Measurements from ENCODE around the gene DIS3L2.
"Not testable (repeated sequence)": the region's sequence is repeated elsewhere in the genome, so short reads cannot be mapped to it uniquely, and the experiment has no call there.

The DIS3L2 gene

DNA sequence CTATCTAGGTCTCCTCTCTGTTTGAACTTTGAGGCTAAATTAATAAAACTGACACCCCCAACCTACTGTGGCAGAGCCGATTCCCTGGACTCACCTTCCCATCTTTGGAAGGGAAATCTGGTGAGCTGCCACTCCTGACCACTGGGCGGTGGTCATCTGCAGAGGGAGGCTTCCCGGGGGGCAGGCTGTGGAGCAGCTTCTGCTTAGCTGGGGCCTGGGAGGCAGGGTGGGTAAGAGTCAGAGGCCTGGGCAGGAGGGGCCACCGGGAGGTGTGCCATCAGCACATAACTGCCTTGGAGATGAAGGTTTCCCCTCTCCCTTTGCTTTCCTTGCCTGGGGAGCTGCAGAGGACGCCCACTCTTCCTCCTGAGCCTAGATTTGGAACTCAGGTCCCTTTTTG lies 33.0 kb upstream of the DIS3L2 start:
- in situ Hi-C loops (cut with HindIII; ENCODE audit: low sequenced_read_pairs): no loop called here

DNA sequence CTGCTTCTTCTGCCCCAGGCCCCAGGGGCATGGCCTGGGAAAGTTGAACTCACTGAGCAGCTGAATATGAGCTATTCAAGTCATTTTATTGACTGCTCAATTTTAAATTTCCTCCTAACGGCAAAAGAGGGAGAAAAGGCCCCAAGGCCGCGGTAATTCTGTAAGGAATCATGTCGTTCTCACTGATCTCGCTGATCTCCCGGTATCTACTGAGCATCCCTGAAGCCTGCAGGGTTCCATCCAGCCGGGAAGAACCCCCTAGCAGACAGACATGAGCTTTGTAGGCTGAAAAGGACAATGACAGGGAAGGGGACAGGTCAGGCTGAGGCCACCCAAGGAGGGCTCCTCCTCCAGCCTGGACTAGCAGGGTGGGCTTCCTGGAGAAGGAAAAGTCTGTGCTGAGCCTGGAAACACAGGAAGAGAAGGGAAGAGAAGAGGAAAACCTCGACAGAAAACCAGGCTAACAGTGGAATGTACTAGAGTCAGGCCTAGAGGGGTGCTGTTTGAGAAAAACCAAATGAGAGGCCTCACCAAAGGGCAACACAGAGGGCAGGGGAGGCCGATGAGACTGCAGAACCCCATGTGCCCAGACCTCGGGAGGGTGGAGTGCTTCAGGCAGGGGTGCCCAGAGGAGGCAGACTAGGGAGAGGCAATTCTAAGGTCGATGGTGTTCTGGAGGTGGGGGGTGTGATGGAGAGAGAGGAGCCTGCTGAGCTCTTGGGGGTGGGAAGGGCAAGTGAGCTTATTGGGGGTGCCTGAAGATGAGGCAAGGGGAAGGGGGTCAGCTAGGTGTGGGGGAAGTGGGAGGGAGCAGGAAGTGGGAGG lies 32.4 kb upstream of the DIS3L2 start:
- in situ Hi-C loops (cut with HindIII; ENCODE audit: low sequenced_read_pairs): no loop called here

DNA sequence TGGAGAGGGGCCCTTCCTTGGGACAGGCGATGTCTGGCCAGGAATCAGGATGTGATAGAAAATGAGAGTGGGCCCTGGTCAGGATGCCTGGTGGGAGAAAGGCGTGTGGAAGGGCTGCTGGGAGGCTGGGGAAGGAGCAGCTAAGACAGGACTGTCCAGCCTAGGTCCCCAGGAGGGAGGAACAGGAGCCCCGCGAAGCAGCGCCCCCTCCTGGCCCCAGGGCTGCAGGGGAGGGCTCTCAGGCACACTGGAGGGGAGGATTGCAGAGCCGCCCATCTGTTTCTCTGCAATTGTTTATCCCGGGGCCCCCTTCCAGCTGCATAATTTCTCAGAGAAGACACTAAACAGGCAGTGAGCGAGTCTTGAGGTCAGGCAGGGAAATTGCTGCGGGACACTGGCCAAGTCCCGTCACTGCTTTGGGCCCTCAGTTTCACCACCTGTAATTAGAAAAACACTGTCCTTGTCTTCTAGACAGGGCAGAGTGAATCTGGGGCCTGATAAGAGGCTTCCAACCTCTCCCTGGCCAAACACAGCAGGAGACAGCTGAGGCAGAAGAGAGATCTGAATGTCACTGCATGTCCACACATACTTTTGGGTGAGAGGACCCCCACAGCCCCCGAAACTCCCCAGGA lies 31.4 kb upstream of the DIS3L2 start:
- in situ Hi-C loops (cut with HindIII; ENCODE audit: low sequenced_read_pairs): no loop called here

DNA sequence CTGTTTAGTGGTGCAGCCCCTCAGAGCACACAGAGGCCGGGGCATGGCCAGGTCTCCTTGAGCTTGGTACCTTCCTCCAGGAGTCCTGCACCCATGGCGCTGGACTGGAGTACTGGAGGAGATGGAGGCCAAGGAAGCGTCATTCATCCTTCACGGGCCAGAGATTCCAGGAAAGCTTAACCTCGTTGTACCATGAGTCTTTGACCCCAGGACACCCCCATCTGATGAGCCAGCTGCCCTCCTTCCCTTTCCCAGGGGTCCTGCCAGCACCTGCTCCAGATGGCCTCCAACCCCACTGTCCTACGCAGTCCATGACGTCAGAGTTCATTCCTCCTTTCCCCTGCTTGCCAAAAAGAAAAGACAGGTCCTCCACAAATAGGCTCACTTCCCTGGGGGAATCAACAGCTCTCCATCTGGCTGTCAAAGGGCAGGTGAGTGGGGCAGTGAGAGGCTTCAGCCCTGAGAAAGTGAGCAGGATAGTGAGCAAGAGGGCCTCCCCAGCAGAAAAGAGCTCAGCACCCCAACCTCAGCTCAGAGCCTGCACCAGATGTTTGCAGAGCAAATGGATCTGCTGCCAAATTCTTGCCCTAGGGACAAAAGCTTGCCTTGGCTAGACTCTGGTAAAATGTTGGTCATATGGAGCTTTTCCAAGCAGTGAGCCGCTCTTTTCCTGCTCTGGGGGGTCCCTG lies 30.8 kb upstream of the DIS3L2 start:
- in situ Hi-C loops (cut with HindIII; ENCODE audit: low sequenced_read_pairs): no loop called here

DNA sequence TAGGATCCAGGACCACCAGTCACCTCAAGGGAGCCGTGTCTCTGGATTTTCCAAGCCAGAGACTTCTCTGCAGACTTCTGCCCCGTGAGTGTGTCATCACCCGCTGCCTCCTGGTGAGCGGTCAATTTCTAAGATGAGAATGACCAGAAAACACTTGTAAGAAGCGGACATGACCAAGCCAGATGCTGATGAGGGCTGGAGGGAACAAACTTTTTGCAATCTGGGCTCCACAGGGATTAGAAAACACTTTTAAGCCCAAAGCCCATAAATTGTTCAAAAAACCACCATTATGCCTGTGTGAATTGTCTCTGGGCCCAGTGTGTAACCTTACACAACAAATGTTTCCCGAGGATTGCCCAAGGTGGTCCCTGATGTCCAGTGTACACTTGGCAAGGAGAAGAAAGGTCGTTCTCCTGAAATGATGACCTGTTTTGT lies 30.0 kb upstream of the DIS3L2 start:
- in situ Hi-C loops (cut with HindIII; ENCODE audit: low sequenced_read_pairs): no loop called here

DNA sequence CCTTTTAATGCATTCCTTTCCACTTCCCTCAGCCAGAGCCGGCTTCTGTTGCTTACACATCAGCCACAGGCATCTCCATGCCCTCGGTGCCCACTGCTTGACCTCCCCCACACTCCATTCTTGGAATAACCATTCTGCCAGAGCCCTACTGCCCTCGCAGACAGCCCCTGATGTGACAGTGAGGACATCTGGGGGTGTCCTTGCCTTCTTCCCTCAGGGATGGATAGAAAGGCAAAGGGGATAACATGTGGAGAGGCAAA lies 28.9 kb upstream of the DIS3L2 start:
- in situ Hi-C loops (cut with HindIII; ENCODE audit: low sequenced_read_pairs): no loop called here

DNA sequence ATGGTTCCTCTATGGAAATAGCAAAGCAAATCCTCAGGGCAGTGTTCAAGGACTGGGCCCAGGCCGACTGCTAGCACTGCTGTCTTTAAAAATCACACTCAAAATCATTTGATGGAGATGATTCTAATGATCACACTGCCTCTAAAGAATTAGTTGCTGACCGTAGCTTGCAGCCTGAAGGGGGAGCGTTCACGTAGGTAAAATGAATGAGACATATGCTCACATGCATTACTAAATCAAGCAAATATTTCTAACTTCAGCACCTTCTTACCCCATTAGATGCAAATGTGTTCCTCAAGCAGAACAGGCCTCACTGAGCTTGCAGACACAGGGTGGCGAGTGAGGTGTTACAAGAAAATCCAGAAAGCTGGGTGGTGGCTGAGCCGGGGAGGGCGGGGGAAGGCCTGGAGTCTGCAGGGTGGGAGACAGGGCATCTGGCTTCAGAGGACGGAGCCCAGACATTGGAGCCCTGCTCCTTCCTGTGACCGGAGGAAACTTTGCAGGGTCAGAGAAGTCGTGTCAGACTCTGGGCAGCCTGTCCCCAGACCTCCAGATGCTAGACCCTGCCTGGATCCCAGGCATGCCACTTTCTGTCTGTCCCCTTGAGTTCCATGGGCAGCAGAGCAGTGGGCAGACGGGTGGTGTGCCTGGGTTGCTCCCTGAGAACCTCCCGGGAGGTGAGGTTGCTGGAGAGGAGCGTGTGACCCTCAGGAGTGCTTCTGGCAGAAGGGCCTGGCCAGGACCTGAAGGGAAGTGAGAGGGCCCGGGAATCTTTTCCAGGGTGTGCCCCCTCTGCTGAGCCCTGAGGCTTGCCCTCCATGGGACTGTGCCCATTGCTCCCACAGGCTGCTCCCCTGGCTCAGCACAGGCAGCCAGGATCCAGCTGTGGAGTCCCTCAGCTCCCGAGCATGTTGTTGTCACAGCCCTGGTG lies 28.3 kb upstream of the DIS3L2 start:
- in situ Hi-C loops (cut with HindIII; ENCODE audit: low sequenced_read_pairs): no loop called here

DNA sequence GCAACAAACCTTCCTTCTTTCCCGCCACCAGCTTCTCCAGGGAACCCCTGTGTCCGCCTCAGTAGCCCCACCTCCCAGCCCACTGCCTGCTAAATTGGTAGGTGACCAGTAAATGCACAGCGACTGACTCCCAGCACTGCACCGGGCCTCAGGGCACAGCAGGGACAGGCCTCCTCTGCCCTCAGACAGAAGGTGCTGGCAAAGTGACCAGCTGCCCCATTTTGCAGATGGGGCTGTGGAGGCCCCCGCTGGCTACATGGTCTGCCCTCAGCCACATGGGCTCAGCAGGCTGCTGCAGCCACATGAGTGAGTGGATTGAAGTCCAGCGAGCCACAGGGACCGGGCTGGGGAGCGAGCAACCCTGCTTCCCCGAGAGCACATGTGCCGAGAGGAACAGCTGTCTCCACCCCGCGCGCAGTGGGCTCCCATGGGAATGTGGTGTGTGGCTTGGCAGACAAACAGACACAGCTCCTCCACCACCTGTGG lies 27.6 kb upstream of the DIS3L2 start:
- in situ Hi-C loops (cut with HindIII; ENCODE audit: low sequenced_read_pairs): no loop called here

DNA sequence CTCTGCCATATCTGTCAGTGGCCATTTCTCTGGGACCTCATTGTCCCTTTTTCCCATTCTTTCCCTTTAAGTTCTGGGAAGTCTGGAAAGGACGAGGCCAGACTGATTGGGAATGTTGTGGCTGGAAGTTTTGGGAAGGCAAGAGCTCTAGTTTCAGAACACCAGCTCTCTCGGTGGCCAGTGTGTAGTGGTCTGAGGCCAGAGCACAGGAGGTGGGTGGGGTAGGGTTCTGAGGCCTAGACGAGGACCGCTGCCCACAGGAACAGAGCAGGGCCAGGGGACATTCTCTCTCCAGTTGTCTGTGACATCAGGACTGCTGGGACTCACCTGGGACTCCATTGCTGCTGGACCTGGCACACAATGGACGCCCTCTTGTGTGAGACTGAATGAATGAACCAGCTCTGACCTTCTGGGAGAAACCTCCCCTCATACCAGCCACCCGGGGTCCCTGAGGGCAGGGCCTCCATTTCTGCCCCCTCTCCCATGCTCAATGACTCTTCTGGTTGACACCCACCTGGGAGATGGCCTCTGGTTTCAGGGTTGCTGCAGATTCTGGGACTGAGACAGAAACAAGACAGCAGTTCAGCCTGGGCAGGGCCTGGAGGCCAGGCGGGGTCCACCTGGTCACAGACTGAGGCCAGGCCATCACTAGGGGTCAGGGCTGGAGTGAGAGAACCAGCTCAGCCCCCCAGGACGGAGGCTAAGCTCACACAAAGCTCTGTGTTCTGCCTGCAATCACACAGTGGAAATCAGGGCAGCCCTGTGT lies 26.9 kb upstream of the DIS3L2 start:
- in situ Hi-C loops (cut with HindIII; ENCODE audit: low sequenced_read_pairs): no loop called here

DNA sequence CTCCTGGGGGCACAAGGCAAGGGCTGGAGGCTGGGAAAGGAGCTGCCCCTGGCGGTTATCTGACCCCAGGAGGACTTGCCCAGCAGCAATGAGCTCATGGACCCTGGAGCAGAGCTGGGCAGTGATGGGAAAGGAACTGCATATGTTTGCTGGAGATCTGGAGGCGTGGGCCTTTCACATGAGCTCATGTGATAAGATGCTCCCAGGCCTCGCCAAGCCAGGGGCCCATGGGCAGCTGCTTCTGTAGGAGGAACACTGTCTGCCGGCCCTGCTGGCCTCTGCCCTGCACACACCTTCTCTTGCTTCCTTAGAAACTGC lies 26.3 kb upstream of the DIS3L2 start:
- in situ Hi-C loops (cut with HindIII; ENCODE audit: low sequenced_read_pairs): no loop called here

DNA sequence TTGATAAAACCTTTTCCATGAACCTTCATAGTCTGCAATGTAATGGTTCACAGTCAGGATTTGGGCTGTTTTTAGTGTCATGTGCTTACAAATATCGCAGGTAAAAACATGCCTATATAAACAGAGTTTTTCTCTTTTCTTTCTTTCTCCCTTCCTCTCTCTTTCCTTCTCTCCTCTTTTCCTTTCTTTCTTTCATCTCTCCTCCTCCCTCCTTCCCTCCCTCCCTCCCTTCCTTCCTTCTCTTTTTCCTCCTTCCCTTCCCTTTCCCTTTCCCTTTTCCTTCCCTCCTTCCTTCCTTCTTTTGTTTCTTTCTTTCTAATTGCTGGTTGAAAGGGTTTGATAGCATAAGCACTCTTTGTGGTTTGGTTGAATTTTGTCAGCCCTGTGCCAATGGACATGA lies 25.7 kb upstream of the DIS3L2 start:
- in situ Hi-C loops (cut with HindIII; ENCODE audit: low sequenced_read_pairs): no loop called here

DNA sequence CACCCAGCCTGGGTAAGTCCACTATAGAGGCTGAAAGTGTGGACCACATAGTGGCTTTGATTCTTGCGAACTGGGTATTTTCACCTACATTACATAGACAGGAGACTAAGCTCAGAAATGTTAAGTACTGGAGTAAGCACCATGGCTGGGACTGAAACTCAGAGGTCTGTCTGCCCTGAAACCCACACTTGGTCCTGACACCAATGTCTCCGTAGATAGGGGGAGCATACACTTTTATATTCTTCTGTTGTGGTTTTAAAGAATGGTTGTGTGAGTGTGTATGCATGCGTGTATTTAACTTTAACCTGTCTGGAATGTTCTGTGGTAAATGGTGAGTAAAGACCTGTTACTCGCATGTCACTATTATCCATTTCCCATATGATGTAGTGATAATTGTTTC lies 25.0 kb upstream of the DIS3L2 start:
- in situ Hi-C loops (cut with HindIII; ENCODE audit: low sequenced_read_pairs): no loop called here

DNA sequence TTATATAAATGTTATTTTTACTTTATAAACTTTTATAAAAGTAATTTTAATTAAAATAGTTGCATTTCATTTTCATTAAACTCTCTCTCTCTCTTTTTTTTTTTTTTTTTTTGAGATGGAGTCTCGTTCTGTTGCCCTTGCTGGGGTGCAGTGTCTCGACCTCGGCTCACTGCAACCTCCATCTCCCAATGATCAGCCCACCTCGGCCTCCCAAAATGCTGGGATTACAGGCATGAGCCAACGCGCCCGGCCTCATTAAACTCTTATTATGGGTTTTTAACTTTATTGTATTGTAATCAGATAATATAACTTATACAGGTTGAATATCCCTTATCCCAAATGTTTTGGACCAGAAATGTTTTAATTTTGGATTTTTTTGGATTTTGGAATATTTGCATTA lies 24.5 kb upstream of the DIS3L2 start:
- in situ Hi-C loops (cut with HindIII; ENCODE audit: low sequenced_read_pairs): no loop called here

DNA sequence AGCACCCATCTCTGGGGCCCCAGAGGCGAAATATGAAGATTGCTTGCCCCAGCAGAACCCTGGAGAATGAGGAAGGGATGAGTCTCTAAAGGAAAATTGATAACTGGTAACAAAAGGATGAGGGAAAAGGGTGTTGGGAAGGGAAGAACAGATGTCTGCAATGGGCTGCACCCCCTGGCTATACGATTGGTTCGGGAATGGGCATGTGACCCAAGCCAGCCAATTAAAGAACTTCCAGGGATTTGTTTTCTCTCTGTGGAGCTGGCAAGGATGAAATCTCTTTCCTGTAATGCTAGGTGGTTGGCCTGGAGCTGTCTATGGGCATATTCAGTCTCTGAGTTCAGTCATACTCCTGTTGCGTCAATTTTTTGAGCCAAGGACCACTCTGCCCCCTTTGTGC lies 22.5 kb upstream of the DIS3L2 start:
- in situ Hi-C loops (cut with HindIII; ENCODE audit: low sequenced_read_pairs): no loop called here

DNA sequence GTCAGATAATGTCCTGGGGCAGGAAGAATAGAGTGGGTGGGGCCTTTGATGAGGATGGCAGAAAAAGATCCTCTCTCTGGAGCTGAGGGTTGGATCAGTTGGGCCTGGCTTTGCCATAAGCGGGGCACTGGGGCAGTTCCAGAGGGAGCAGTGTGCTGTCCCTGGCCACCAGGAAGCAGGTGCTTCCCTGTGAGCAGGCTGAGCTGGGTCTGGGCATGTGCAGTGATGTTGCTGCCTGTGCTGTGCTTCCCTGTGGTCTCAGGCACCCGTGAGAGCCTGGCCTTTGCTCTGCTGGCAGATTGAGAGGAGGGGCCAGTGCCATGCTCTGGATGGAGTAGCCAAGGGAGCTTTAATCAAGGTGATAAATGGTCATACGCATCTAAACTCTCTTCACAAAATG lies 20.7 kb upstream of the DIS3L2 start:
- in situ Hi-C loops (cut with HindIII; ENCODE audit: low sequenced_read_pairs): no loop called here

DNA sequence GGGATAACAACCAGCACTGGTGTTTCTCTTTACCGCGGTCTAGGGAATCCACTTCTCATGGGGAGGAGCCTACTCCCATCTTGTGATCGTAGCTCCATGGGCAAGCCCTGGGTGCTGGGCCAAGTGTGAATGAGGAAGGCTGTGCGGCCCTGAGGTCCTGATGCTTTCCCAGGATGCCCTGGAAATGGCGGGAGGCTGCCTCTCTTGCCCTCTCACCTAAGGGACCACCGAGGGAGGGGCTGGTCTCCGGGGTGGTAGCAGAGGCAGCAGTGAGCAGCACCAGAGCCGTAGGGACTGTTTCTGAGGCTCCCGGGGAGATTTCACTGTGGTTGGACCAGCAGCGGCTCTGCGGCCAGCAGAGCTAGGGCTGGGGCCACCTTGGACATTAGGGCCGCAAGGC lies 19.8 kb upstream of the DIS3L2 start:
- in situ Hi-C loops (cut with HindIII; ENCODE audit: low sequenced_read_pairs): no loop called here

DNA sequence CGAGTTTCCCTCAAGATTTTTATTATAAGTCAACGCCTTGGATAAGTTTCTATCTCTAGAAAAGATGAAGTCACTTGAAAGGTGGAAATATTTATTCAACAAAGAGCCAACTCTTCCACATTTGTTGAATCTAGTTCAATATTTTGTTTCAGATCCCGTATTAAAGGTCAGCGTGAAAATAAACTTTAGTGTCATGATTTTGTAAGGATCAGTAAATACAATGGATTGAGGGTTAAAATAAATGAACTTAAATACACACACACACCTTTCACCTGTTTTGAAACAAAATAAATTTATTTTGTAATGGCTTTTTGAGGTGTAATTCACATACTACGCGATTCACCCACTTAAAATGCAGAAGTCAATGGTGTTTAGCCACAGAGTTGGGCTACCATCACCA lies 19.3 kb upstream of the DIS3L2 start:
- in situ Hi-C loops (cut with HindIII; ENCODE audit: low sequenced_read_pairs): no loop called here

DNA sequence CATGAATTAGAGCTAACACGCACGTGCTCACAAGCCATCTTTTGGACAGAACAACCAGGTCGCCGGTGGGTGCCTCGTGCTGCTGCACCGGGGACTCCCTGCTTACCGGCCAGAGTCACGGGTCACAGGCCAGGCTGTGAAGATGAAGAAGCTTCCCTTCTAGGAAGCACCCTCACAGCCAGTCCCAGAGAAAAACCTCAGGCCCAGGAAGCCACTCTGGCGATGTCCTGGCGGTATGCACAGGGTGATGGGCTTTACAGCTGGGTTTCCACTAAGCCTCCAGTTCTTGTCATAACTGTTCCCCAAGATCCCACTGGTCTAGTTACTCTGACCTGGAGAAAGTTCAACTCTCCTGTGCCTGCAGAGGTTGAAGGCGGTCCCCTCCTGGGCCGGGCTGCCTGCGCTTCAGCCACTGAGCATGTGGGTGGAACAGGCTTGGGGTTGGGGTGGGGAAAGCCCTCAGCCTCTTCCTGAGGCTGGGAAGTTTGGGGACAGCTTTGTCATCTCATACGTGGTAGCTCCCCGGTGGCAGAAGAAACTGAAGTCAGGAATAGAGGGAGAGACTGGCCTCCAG lies 15.2 kb upstream of the DIS3L2 start:
- in situ Hi-C loops (cut with HindIII; ENCODE audit: low sequenced_read_pairs): no loop called here

DNA sequence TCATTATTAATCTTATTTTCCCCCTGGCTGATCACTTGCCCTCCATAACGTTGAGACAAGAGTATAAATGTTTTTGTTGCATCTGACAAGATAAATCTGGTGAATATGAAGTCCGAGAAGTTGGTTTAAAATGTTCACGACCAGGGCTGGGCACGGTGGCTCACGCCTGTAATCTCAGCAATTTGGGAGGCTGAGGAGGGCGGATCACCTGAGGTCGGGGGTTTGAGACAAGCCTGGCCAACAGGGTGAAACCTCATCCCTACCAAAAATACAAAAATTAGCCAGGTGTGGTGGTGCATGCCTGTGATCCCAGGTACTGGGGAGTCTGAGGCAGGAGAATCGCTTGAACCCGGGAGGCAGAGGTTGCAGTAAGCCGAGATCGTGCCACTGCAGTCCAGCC lies 14.4 kb upstream of the DIS3L2 start:
- in situ Hi-C loops (cut with HindIII; ENCODE audit: low sequenced_read_pairs): not testable (repeated sequence)

DNA sequence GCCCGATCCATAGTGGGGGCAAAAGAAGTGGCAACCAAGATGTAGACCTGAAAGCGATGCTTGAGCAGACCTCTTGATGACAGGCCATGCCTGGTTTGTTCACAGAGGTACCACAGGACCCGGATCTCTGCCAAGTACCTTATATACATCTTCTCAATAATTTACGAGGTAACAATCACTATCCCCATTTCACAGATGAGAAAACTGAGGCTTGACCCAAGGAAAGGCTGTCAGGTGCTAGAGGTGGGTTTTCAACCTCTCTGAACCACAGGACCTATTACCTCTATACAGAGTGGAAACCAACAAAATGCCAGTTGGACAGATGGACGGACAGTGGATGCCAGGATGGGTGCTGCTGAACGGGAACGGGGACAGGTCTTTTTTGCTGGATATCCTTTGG lies 13.8 kb upstream of the DIS3L2 start:
- in situ Hi-C loops (cut with HindIII; ENCODE audit: low sequenced_read_pairs): no loop called here
